ENCODE data around the gene ZDHHC12.
A peak's percentile ranks its signal among the peaks of the same experiment; 100 is the strongest.

- no peak for TF ChIP-seq CTCF (IDR thresholded peaks at IDR 0.05)
- peak in 1 of 4 donors; percentile 8 for TF ChIP-seq POLR2A (IDR thresholded peaks at IDR 0.05)
Measured at GRCh38 chr9:128689820-128690683, 33.9 kb downstream of the ZDHHC12 start.

All from esophagus squamous epithelium (tissue), 4 donors.